GM21528 (cell line): ENCODE results near the gene USP7.
"Not testable (repeated sequence)": the region's sequence is repeated elsewhere in the genome, so short reads cannot be mapped to it uniquely, and the experiment has no call there.

ENCODE experiments used
- ATAC-seq: cut with Tn5 transposase; IDR thresholded peaks from one replicate; pipeline ENCODE4 v1.9.1; 2021; ENCODE audit warnings: mild to moderate bottlenecking, moderate library complexity; ENCODE audit not compliant: unreplicated experiment, low FRiP score

Gene USP7

DNA sequence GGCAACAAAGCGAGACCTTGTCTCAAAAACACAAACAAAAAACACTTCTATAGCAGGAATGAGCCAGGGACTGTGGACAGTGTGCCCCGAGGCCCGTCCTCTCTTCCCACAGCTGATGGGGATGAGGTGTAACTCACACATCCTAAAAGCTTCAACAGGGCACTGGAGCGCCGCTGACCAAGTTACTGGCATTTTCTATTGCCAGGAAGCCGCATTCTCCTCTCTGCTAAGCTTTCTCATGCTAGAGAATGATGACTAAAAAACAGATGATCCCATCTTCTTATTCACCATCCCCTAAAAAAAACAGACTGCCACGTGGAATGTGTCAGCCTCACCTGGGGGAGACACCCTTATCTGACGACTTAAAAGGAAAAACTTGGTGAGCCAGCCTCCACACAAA lies 111.2 kb downstream of the USP7 start:
- ATAC-seq = no peak

DNA sequence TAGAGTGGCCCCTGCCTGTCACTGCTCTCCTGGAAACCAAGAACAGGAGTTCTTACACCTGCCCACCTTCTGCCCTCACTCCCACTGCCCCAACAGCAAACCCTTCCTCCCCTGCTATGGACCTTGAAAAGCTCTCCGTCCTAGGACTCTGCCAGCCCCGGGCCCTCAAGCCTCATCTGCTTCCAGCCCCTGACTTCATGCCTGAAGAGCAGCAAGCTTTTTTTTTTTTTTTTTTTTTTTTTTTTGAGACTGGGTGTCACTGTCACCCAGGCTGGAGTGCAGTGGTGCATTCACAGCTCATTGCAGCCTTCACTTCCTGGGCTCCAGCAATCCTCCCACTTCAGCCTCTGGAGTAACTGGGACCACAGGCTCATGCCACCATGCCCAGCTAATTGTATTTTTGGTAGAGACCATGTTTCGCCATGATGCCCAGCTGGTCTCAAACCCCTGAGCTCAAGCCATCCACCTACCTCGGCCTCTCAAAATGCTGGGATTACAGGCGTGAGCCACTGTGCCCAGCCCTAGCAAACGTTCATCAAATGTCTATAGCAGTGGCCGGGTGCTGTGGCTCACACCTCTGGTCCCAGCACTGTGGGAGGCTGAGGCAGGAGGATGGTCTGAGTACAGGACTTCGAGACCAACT lies 111.8 kb downstream of the USP7 start:
- no peak for ATAC-seq

DNA sequence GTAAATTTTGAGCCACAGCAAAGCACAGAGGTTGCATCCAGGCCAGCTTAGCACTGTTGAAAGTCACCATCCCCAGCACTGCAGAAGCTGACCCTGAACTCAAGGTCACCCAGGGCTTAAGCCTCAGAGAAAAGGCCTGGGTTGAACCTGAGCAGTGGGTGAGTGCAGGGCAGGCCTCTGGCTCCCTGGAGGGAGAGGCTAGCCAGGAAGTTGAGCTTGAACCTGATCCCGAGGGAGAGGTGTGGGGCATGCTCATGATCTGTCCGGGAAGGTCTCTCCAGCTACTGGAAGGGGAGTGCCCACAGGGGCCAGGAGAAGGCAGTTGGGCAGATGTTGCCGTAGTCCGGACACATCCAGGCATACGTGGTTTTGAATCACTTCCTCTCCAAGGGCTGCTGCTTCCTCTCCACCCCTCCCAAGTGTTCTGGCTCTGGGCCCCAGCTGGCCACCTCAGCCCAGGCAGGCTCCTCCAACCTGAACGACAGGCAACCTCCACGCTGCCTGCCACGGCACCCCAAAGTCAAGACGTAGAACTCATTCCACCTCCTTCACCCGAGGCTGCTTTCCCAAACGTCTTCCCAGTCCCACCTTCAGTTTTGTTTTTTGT lies 113.3 kb downstream of the USP7 start:
- ATAC-seq = no peak

DNA sequence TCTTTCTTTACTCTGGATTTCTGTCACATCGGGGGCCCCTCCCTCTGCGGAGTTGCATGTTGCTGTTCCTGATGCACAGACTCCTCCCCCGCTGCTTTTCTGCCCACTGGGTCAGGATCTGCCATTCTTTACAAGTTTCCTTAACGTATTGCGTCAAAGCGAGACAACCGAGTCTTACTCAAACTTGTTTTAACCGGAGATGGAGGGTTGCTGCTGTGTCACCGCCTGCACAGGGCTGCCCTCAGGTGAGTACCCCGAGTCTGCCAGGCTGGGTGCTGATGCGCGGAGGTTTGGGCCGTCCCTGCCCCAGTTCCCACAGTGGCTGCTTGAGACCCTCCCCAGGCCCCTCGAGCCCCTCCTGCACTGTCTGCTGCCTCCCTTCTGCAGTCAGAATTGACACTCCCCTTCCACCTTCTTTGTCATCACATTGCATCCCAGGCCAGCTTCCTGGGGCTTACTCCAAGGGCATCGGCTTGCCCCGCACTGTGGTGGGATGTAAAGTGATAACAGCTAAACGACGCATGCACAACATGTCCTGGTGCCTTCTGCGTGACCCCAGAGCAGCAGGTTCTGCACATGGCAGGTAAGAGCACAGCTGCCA lies 114.2 kb downstream of the USP7 start:
- ATAC-seq = no peak

DNA sequence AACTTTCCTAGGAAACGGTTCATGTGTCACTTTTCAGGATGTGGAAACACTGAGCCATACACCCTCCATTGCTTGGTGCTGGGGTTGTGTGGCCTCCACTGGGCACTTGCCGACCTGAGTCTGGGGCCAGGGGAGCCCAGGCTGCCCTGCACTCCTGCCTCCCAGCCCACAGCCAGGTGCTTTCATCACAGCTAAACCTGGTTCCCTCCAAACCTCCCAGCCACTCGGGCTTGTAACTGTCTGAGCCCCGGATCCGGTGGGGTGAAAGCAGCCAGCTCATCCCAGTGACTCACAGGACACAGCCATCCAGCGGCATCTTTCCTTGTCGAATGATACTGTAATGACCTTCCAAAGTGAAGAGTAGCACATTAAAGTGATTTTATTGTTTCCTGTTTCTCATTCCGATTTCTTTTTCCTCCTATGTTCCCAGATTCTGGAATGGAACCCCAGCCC lies 114.7 kb downstream of the USP7 start:
- ATAC-seq = no peak

DNA sequence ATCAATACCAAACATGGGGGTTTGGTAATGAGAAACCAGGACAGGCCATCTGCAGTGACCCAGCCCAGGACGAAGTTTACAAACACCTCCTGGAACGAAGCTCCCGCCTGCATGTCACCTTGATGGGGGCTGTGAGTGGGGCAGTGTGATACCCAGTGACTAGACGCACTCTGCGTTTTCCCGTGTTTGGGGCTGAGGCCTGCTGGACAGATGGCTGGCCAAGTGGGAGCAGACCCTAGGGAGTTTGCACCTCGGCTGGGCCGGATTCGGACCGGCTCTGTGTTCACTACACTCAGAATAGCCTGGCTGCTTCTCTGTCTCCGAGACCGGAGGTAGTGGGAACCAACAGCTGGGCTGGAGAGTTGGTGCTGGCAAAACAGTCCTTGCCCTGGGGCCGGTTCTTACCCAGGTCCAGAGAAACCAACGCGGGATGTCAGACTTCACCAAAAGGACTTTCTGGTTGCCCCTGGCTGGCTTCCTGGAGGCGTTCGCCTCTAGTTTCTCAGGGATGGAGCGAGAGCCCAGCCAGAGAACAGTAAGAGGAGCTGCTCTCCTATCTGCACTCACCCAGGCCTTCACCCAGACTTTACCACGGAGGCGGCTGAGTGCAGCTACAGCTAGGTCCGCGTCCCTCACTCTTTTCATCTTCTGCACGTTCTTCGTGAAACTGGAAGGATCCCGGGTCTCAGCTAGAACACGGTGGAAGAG lies 115.3 kb downstream of the USP7 start:
- no peak for ATAC-seq

DNA sequence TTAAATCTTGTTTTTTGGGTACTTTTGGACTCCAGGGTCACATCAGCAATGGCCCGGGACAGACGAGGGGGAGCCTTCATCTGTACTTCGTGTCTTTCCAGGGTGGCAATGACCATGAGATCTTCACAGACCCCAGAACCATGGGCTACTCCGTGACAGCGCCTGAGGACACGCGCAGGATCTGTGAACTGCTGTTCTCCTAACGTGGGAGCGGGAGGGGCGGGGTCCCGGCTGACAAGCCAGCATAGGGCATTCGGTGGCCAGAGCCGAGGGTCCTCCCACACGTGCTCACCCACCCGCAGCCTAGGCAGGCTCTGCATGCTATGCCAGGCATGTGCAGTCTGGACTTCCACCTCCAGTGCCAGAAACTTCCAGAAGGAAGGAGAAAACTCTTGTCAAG lies 116.1 kb downstream of the USP7 start:
- ATAC-seq = no peak

DNA sequence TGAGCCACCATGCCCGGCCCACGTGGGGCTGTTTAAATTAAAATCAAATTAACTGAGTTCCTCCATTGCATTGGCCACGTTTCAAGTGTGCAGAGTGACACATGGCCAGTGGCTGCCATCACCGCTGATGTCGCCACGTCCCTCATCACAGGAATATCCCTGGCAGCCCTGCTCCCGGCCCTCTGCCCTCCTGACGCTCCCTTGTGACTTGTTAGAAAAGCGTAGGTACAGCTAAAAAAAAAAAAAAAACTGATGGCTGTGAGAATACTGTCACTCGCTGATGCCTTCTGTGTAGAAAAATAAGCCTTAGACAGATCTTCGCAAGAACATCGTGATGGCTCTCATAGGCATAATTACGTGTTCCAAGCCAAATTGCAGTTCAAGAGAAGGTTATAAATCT lies 116.6 kb downstream of the USP7 start:
- ATAC-seq = no peak

DNA sequence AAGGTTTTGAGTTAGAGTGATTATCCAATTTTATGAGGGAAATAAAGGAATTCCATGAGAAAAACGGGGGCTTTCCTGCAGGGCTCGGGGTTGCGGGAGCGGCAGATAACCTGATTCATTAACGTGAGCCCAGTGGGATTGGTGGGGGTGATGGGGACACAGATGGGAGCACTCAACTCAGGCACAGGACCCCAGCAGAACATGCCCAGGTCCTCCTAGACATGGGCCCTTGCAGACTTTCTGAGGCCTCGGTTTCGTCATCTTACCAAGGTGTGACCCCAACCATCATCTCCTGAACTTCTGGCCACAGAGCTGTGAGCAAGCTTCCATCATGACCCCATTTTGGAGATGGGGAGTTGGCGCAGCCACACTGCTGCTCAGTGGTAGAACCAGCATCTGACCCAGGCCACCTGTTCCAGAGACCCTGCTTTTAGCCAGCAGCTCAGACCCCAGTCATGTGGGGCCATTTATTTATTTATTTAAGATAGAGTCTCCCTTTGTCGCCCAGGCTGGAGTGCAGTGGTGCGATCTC lies 117.2 kb downstream of the USP7 start:
- ATAC-seq = no peak

DNA sequence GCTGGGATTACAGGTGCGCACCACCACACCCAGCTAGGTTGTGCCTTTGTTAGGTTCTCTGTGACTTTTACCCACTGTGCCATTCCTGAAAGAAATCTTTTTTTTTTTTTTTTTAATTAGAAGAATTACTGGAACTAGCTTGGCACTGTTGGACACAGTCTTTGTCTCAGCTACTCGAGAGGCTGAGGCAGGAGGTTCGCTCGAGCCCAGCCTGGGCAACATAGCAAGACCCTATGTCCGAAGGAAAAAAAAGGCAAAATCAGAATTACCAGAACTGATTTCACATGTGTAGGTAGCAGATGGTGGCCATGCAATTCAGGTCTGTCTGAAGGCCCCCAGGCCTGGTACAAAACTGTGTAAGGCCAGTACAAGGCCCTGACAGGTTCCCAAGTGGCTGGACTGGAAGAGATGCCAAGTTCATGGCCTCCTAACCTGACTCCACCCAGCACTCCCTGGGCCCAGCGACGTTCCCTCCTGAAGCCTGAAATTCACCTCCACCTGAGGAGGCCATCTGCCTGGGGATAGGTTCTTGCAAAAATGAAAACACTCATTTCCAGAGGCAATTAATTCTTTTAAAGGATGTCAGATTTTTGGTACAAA lies 117.9 kb downstream of the USP7 start:
- ATAC-seq = no peak

DNA sequence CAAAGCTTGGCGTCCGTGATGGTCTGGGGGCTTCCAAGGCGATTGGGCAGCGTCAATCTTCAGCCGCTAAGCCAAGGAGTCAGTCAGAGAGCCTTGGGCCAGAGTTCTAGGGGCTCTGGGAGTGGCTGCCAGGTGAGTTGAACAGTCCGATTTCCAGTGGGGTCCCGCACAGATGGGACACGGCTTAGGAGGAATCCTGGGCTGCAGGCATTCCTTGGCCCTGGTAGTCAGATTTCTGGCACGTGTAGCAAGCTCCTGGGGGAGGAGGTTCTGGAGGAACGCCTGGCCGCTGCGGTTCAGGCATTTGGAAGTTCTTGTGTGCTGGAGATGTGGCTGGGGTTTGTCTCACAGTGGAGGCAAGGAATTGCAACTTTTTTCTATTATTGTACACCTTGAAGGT lies 120.4 kb downstream of the USP7 start:
- not testable (repeated sequence) for ATAC-seq
